ENCODE data around the gene CHMP5.

CHMP5 gene

DNA sequence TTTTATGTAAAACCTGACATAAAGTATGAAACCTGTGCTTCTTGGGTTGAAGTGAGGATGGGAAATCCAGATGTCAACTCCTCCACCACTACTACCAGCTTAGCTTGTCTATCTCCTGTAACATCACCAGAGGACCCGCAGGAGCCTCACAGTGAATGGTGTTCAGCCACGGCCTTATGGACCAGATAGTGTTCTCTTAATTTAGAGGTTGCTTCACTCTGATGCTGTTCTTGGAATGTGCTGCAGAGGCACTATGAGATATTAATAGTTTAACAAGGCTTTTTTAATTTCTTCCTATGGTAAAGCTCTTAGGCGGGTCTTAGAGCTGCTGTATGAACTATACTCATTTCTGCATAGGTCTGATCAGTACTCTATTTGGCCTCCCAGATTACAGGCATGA lies 53.4 kb downstream of the CHMP5 start:
- in situ Hi-C loops (cut with HindIII; ENCODE audit: low sequenced_read_pairs), result no loop called here
- H3K4me3 ChIP-seq (ENCODE audit: low read depth, low read length), result no peak overlapping the region
- DNase-seq (ENCODE audit: low read depth), result no peak
- TF ChIP-seq, protein P1, sequence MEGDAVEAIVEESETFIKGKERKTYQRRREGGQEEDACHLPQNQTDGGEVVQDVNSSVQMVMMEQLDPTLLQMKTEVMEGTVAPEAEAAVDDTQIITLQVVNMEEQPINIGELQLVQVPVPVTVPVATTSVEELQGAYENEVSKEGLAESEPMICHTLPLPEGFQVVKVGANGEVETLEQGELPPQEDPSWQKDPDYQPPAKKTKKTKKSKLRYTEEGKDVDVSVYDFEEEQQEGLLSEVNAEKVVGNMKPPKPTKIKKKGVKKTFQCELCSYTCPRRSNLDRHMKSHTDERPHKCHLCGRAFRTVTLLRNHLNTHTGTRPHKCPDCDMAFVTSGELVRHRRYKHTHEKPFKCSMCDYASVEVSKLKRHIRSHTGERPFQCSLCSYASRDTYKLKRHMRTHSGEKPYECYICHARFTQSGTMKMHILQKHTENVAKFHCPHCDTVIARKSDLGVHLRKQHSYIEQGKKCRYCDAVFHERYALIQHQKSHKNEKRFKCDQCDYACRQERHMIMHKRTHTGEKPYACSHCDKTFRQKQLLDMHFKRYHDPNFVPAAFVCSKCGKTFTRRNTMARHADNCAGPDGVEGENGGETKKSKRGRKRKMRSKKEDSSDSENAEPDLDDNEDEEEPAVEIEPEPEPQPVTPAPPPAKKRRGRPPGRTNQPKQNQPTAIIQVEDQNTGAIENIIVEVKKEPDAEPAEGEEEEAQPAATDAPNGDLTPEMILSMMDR (IDR thresholded peaks at IDR 0.05; ENCODE audit: low read depth, low read length, missing control alignments), result no peak

DNA sequence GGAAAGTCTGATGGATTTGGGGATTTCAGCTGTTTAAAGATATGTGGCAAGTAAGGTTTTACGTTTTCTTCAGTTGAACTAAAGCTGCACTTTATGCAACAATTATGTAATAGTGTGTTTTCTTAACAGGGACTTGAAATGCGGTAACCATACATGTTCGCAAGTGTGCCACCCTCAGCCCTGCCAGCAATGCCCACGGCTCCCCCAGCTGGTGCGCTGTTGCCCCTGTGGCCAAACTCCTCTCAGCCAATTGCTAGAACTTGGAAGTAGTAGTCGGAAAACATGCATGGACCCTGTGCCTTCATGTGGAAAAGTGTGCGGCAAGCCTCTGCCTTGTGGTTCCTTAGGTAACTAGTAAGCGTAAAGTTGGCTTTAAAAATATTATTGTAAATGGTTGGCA lies 53.9 kb downstream of the CHMP5 start:
- in situ Hi-C loops (cut with HindIII; ENCODE audit: low sequenced_read_pairs), result no loop called here
- TF ChIP-seq, protein P1 (IDR thresholded peaks at IDR 0.05; ENCODE audit: low read depth, low read length, missing control alignments), result no peak
- no peak for DNase-seq (ENCODE audit: low read depth)
- H3K4me3 ChIP-seq (ENCODE audit: low read depth, low read length), result no peak overlapping the region

DNA sequence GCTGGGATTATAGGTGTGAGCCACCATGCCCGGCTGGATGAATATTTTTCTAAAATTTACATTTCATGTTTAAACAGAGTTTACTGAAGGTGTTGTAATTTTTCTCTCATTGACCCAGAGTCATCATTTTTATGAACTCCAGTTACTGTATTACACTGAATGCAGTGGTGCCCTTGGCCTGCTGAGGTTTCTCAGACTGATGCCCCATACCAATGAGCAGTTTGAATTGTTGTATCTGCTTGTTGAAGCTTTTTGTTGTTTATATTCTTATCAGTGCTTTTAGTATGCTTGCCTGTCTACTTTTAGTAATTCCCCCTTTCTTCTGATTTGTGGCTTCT lies 55.4 kb downstream of the CHMP5 start:
- DNase-seq (ENCODE audit: low read depth), result no peak
- in situ Hi-C loops (cut with HindIII; ENCODE audit: low sequenced_read_pairs), result no loop called here
- TF ChIP-seq, protein P1 (IDR thresholded peaks at IDR 0.05; ENCODE audit: low read depth, low read length, missing control alignments), result no peak
- no peak overlapping the region for H3K4me3 ChIP-seq (ENCODE audit: low read depth, low read length)

DNA sequence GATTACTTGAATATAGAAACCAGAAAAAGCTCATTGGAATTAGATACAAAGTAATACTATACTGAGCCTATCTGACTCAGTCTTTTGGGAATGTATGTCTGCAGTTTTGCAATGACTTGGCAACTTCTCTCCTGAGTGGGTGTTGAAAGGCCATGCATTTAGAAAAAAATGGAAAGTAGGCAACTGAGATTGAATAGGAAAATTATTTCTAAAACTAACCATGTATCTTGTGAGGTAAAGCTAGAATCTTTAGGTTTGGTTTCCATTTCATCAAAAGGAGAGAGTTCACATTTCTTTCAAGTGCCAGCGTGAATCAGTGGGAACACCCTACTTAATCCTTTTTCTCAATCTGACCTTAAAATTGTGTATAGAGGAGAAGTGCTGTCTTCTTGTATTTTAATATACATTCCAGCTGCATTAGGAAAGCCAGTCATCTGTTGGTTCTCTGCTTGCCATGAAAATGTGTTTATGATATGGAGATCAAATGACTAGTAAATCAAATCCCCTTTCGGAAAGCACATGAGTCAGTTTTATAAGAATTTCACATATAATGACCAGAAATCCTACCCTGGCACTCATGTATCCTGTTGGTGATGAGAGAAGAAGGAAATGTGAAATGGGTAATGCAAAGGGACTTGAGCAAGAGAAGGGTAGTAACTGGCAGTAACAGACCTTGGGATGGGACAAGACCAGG lies 55.9 kb downstream of the CHMP5 start:
- TF ChIP-seq, protein P1 (IDR thresholded peaks at IDR 0.05; ENCODE audit: low read depth, low read length, missing control alignments), result no peak
- H3K4me3 ChIP-seq (ENCODE audit: low read depth, low read length), result no peak overlapping the region
- peak; percentile 95 for DNase-seq (ENCODE audit: low read depth)
- in situ Hi-C loops (cut with HindIII; ENCODE audit: low sequenced_read_pairs), result no loop called here

DNA sequence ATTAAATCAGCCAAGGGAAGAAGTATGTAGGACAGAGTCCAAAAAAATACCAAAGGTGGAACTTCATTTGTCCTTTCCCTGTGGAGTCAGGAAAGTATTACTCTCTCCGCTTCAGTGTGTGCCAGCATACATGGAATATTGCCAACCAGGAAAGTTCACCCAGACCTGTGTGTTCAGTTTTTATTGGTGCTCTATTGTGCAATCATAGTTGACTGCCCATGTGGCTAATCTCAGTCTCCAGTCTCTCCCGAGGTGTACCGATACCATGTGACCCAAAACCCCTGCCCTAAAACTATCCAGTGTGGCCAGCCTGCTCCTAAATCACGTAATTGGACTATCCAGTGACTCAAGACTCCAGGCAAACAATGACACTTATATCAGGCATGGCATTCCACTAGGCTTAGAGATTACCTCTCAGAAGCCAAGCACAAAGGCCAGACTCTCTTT lies 64.3 kb downstream of the CHMP5 start:
- in situ Hi-C loops (cut with HindIII; ENCODE audit: low sequenced_read_pairs), result no loop called here
- TF ChIP-seq, protein P1 (IDR thresholded peaks at IDR 0.05; ENCODE audit: low read depth, low read length, missing control alignments), result no peak
- H3K4me3 ChIP-seq (ENCODE audit: low read depth, low read length), result no peak overlapping the region
- peak; percentile 69 for DNase-seq (ENCODE audit: low read depth)

DNA sequence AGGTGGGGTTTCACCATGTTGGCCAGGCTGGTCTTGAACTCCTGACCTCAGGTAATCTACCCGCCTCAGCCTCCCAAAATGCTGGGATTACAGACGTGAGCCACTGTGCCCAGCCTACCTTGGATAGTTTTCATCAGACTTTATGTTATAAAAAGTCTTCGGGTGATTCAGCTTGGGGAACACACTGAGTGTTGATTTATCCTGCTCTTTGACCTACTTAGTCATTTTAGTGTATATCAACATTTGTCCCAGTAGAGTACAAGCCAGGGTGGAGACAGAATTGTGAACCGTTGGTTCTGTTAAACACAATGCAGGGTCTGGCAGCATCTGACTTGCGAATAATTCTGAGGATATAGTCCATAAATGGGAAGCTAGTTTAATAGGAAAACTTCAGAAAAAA lies 65.1 kb downstream of the CHMP5 start:
- H3K4me3 ChIP-seq (ENCODE audit: low read depth, low read length), result no peak overlapping the region
- TF ChIP-seq, protein P1 (IDR thresholded peaks at IDR 0.05; ENCODE audit: low read depth, low read length, missing control alignments), result no peak
- in situ Hi-C loops (cut with HindIII; ENCODE audit: low sequenced_read_pairs), result no loop called here
- DNase-seq (ENCODE audit: low read depth), result no peak

Data from astrocyte of the cerebellum (primary cell).